ENCODE measurements around the gene SLC16A6. TPM values are rescaled to one million over a fixed set of nuclear protein-coding genes. Genes with fewer than 3 reads are reported as not detected.
"Not testable (repeated sequence)": the region's sequence is repeated elsewhere in the genome, so short reads cannot be mapped to it uniquely, and the experiment has no call there.

Gene SLC16A6
- total and polyA plus RNA-seq, 10 donors, result 1.5 to 8.7 (median 5.9) TPM

GRCh38 chr17:68228817-68229570, 61.9 kb downstream of the SLC16A6 start:
- peaks cover 0 to 8% (median 0%) of the 10 kb centered on the region in 6 donors for H3K36me3 ChIP-seq
- no peak for DNase-seq
- H3K4me1 ChIP-seq, result peaks cover 0 to 48% (median 9%) of the 10 kb centered on the region in 6 donors
- intact Hi-C loops (cut with DNase I; ENCODE audit: low total_unique reads), result no loop called here
- TF ChIP-seq POLR2AphosphoS5 (IDR thresholded peaks at IDR 0.05) (peak in 1 of 3 donors; percentile 31), POLR2A (IDR thresholded peaks at IDR 0.05) (no peak), CTCF (IDR thresholded peaks at IDR 0.05 in 8 of 11, conservative IDR thresholded peaks at IDR 0.05 in 3 of 11) (no peak)
- H3K4me3 ChIP-seq, result no peak overlapping the region
- H3K9me3 ChIP-seq, result no peaks in the 10 kb centered on the region
- WGBS, 5 donors, result 69 to 79% (median 74%) methylated on average over 17 of the region's 17 CpGs
- H3K27ac ChIP-seq, result peak overlapping the region in 5 of 8 donors; percentile 3 to 44 (median 9)
- H3K27me3 ChIP-seq (replicated peaks in 1 of 7), result no peaks in the 10 kb centered on the region

GRCh38 chr17:68228039-68228680, 62.8 kb downstream of the SLC16A6 start:
- DNase-seq; H3K36me3 ChIP-seq; H3K9me3 ChIP-seq; H3K27me3 ChIP-seq (replicated peaks in 1 of 7); intact Hi-C loops (cut with DNase I; ENCODE audit: low total_unique reads); H3K4me3 ChIP-seq: not testable (repeated sequence)
- H3K27ac ChIP-seq, result peak overlapping the region in 2 of 8 donors; percentile 3 to 44
- 69 to 81% (median 78%) methylated on average over 7 to 9 of the region's 9 CpGs for WGBS, 5 donors
- peaks cover 0 to 45% (median 9%) of the 10 kb centered on the region in 6 donors for H3K4me1 ChIP-seq

GRCh38 chr17:68225055-68225454, 65.9 kb downstream of the SLC16A6 start:
- DNase-seq; H3K4me3 ChIP-seq; H3K36me3 ChIP-seq; H3K27me3 ChIP-seq (replicated peaks in 1 of 7); intact Hi-C loops (cut with DNase I; ENCODE audit: low total_unique reads); H3K9me3 ChIP-seq: not testable (repeated sequence)
- WGBS, 5 donors, result 54 to 66% (median 62%) methylated on average over 3 to 4 of the region's 4 CpGs
- H3K4me1 ChIP-seq, result peaks cover 0 to 60% (median 9%) of the 10 kb centered on the region in 6 donors
- H3K27ac ChIP-seq, result peak overlapping the region in 6 of 8 donors; percentile 9 to 69 (median 44)
- TF ChIP-seq POLR2AphosphoS5 (IDR thresholded peaks at IDR 0.05), result peak in 1 of 3 donors; percentile 19

GRCh38 chr17:68222606-68223005, 68.3 kb downstream of the SLC16A6 start:
- intact Hi-C loops (cut with DNase I; ENCODE audit: low total_unique reads), result no loop called here
- Histone ChIP-seq H3K9me3 (no peaks in the 10 kb centered on the region), H3K27me3 (replicated peaks in 1 of 7) (no peaks in the 10 kb centered on the region), H3K4me3 (no peak overlapping the region), H3K4me1 (peaks cover 0 to 44% (median 4%) of the 10 kb centered on the region in 6 donors), H3K27ac (no peak overlapping the region), H3K36me3 (peaks cover 0 to 22% (median 2%) of the 10 kb centered on the region in 6 donors)
- DNase-seq, result no peak
- WGBS, 5 donors, result 82 to 95% (median 90%) methylated on average over 8 of the region's 8 CpGs
- TF ChIP-seq CTCF (IDR thresholded peaks at IDR 0.05 in 8 of 11, conservative IDR thresholded peaks at IDR 0.05 in 3 of 11) (no peak), POLR2A (IDR thresholded peaks at IDR 0.05) (no peak), POLR2AphosphoS5 (IDR thresholded peaks at IDR 0.05) (no peak)

- Histone ChIP-seq H3K27ac (no peak overlapping the region), H3K4me3 (no peak overlapping the region), H3K36me3 (peaks cover 0 to 22% (median 2%) of the 10 kb centered on the region in 6 donors), H3K9me3 (no peaks in the 10 kb centered on the region), H3K27me3 (replicated peaks in 1 of 7) (no peaks in the 10 kb centered on the region), H3K4me1 (peaks cover 0 to 45% (median 4%) of the 10 kb centered on the region in 6 donors)
- no peak for DNase-seq
- intact Hi-C loops (cut with DNase I; ENCODE audit: low total_unique reads), result no loop called here
- 92 to 94% (median 93%) methylated on average over 4 of the region's 4 CpGs for WGBS, 5 donors
- no peak for TF ChIP-seq POLR2AphosphoS5 (IDR thresholded peaks at IDR 0.05)
- no peak for TF ChIP-seq POLR2A (IDR thresholded peaks at IDR 0.05)
- TF ChIP-seq CTCF (IDR thresholded peaks at IDR 0.05 in 8 of 11, conservative IDR thresholded peaks at IDR 0.05 in 3 of 11), result no peak
Observed at GRCh38 chr17:68221786-68222185, 69.1 kb downstream of the SLC16A6 start.

- Histone ChIP-seq H3K36me3 (peaks cover 0 to 17% (median 2%) of the 10 kb centered on the region in 6 donors), H3K4me1 (peaks cover 0 to 46% (median 3%) of the 10 kb centered on the region in 6 donors)
- DNase-seq; intact Hi-C loops (cut with DNase I; ENCODE audit: low total_unique reads); H3K9me3 ChIP-seq; H3K4me3 ChIP-seq; H3K27me3 ChIP-seq (replicated peaks in 1 of 7); H3K27ac ChIP-seq: not testable (repeated sequence)
- 87 to 91% (median 87%) methylated on average over 12 of the region's 12 CpGs for WGBS, 5 donors
Observed at GRCh38 chr17:68220786-68221185, 70.1 kb downstream of the SLC16A6 start.

GRCh38 chr17:68220186-68220585, 70.7 kb downstream of the SLC16A6 start:
- whole genome bisulfite sequencing, 5 donors, result 86 to 98% (median 94%) methylated on average over 1 to 2 of the region's 2 CpGs
- H3K27ac ChIP-seq; DNase-seq; H3K4me3 ChIP-seq; intact Hi-C loops (cut with DNase I; ENCODE audit: low total_unique reads); H3K9me3 ChIP-seq; H3K27me3 ChIP-seq (replicated peaks in 1 of 7): not testable (repeated sequence)
- peaks cover 0 to 17% (median 2%) of the 10 kb centered on the region in 6 donors for H3K36me3 ChIP-seq
- peaks cover 0 to 40% (median 1%) of the 10 kb centered on the region in 6 donors for H3K4me1 ChIP-seq

Data from spleen (tissue), 11 donors.